Naive thymus-derived CD4-positive, alpha-beta T cell (primary cell): ENCODE measurements around the gene HOXD8. TPM values are rescaled to one million over a fixed set of nuclear protein-coding genes. Genes with fewer than 3 reads are reported as not detected.

Source experiments
- ATAC-seq: fragments of 150-1000 bp; cut with Tn5 transposase; 2 replicates; pipeline ENCODE4 v1.10.0; 2021; ENCODE audit warnings: mild to moderate bottlenecking, moderate library complexity
- CTCF ChIA-PET: fragments of 350-600 bp; sonication (Branson Sonifier 250); formaldehyde crosslinking; loops from one replicate; lab custom pipeline; 2021; ENCODE audit warnings: antibody characterized with exemption; lab: Charles Lee
- POLR2A ChIA-PET: fragments of 350-600 bp; sonication (Branson Sonifier 250); formaldehyde crosslinking; loops from one replicate; lab custom pipeline; 2021; ENCODE audit warnings: antibody characterized with exemption, inconsistent platforms; lab: Charles Lee
- DNase-seq, 9 donors: peaks; one replicate each; pipeline versions ENCODE4 v3.0.0 to v3.0.0-alpha.2; 2020 to 2022; ENCODE audit warnings: mixed read lengths in 1 of 9
- H3K27ac ChIP-seq: one replicate; pipeline ENCODE4 v1.7.0; 2013; ENCODE audit warnings: mild to moderate bottlenecking, low read depth, low read length, moderate library complexity
- H3K27me3 ChIP-seq, 2 donors: one replicate each; pipeline ENCODE4 v1.7.0; 2013; ENCODE audit warnings: low read length in 2 of 2, mild to moderate bottlenecking in 2 of 2, moderate library complexity in 2 of 2; ENCODE audit not compliant: control insufficient read depth in 2 of 2, insufficient read depth in 2 of 2
- H3K36me3 ChIP-seq, 3 experiments: 1 replicate in 2 of 3; 2 replicates in 1 of 3; pipeline ENCODE4 v1.7.0; 2013; ENCODE audit warnings: low read length in 3 of 3, mild to moderate bottlenecking in 3 of 3, moderate library complexity in 1 of 3; ENCODE audit not compliant: insufficient read depth in 3 of 3, control insufficient read depth in 2 of 3
- H3K4me1 ChIP-seq, 2 donors: one replicate each; pipeline ENCODE4 v1.7.0; 2013; ENCODE audit warnings: low read length in 2 of 2, mild to moderate bottlenecking in 2 of 2, moderate library complexity in 1 of 2; ENCODE audit not compliant: control insufficient read depth in 2 of 2, insufficient read depth in 2 of 2
- H3K4me3 ChIP-seq: 2 replicates; pipeline ENCODE4 v1.7.0; 2013; ENCODE audit warnings: mild to moderate bottlenecking, low read length
- H3K9me3 ChIP-seq, 3 experiments: 1 replicate in 2 of 3; 2 replicates in 1 of 3; pipeline ENCODE4 v1.7.0; 2013; ENCODE audit warnings: low read length in 3 of 3; ENCODE audit not compliant: control insufficient read depth in 2 of 3
- H3K27ac Mint-ChIP-seq, 9 donors: one replicate each; pipeline ENCODE4 v1.8.0; 2020 to 2022; ENCODE audit warnings: mixed read lengths in 9 of 9, mild to moderate bottlenecking in 8 of 9, moderate library complexity in 5 of 9, inconsistent platforms in 2 of 9
- H3K27me3 Mint-ChIP-seq, 5 donors: one replicate each; pipeline ENCODE4 v1.8.0; 2021 to 2022; ENCODE audit warnings: mixed read lengths in 5 of 5, mild to moderate bottlenecking in 1 of 5
- H3K36me3 Mint-ChIP-seq, 5 donors: one replicate each; pipeline ENCODE4 v1.8.0; 2020 to 2022; ENCODE audit warnings: mixed read lengths in 5 of 5, mild to moderate bottlenecking in 3 of 5, inconsistent platforms in 1 of 5
- H3K4me1 Mint-ChIP-seq, 7 donors: one replicate each; pipeline ENCODE4 v1.8.0; 2020 to 2022; ENCODE audit warnings: mixed read lengths in 7 of 7, mild to moderate bottlenecking in 3 of 7, inconsistent platforms in 1 of 7
- H3K4me3 Mint-ChIP-seq, 10 donors: one replicate each; pipeline ENCODE4 v1.8.0; 2020 to 2022; ENCODE audit warnings: mild to moderate bottlenecking in 10 of 10, mixed read lengths in 10 of 10, moderate library complexity in 6 of 10, inconsistent platforms in 2 of 10
- H3K9me3 Mint-ChIP-seq, 11 donors: one replicate each; pipeline ENCODE4 v1.8.0; 2020 to 2022; ENCODE audit warnings: mixed read lengths in 11 of 11, mild to moderate bottlenecking in 4 of 11, inconsistent platforms in 1 of 11, moderate library complexity in 1 of 11
- intact Hi-C, 2 donors: fragments of 100-400 bp; cut with micrococcal nuclease; formaldehyde crosslinking; loops; one replicate each; pipeline ENCODE4 v1.15.1; 2023
- polyA plus RNA-seq, 2 donors: library from polyadenylated mRNA; unstranded; fragments of 300-500 nt; fragmentation: Illumina TruSeq; gene quantifications; one replicate each; pipeline ENCODE4 v1.2.3, GENCODE V29; 2021
- total RNA-seq, 6 experiments: library from RNA in 5 of 6; stranded (reverse) in 5 of 6; gene quantifications; 1 replicate in 5 of 6; 2 replicates in 1 of 6; pipeline ENCODE4 v1.2.3 and lab custom pipeline; 2021 to 2026

Gene HOXD8
- total and polyA plus RNA-seq, 7 experiments from 2014 or later, result not detected

- Histone ChIP-seq H3K9me3 (peaks cover 0 to 45% (median 13%) of the 10 kb centered on the region in 3 experiments), H3K36me3 (no peaks in the 10 kb centered on the region), H3K27ac (no peak overlapping the region), H3K27me3 (peaks cover 42 to 92% of the 10 kb centered on the region in 2 donors), H3K4me1 (no peaks in the 10 kb centered on the region), H3K4me3 (no peak overlapping the region)
- Mint-ChIP-seq H3K4me3 (peak overlapping the region in 6 of 10 donors; percentile 9 to 73 (median 49)), H3K27ac (peak overlapping the region in 8 of 9 donors; percentile 23 to 98 (median 78)), H3K36me3 (peaks cover 0 to 39% (median 0%) of the 10 kb centered on the region in 5 donors), H3K27me3 (peaks cover 73 to 96% (median 82%) of the 10 kb centered on the region in 5 donors), H3K9me3 (peaks cover 2 to 75% (median 35%) of the 10 kb centered on the region in 11 donors), H3K4me1 (peaks cover 0 to 21% (median 12%) of the 10 kb centered on the region in 7 donors)
- intact Hi-C loops, result loop anchor here (2.0 to 10.0 kb wide), 3 partner anchors 43 to 1751 kb away; partner anchors contain the start of genes HOXD8 (in 1 of the 2) and SP9 (in 1 of the 2)
- POLR2A ChIA-PET, result interaction anchor here (0.8 kb wide), 1 partner anchor 9 kb away, joined by 3 read pairs; no protein-coding TSS in a partner anchor
- no peak for DNase-seq
- CTCF ChIA-PET, result no interaction called here
- ATAC-seq, result no peak
These were observed 43.4 kb upstream of the HOXD8 start for GRCh38 chr2:176085861-176086771.

- ChIA-PET CTCF (no interaction called here), POLR2A (no interaction called here)
- peaks cover 0 to 38% (median 3%) of the 10 kb centered on the region in 5 donors for H3K36me3 Mint-ChIP-seq
- intact Hi-C loops, result loop anchor here in 1 of 2 donors (5.0 to 10.0 kb wide), 2 partner anchors 45 to 1753 kb away; partner anchors contain the start of gene SP9
- peaks cover 6 to 31% (median 17%) of the 10 kb centered on the region in 7 donors for H3K4me1 Mint-ChIP-seq
- peak overlapping the region in 7 of 10 donors; percentile 9 to 79 (median 64) for H3K4me3 Mint-ChIP-seq
- H3K36me3 ChIP-seq, result no peaks in the 10 kb centered on the region
- no peaks in the 10 kb centered on the region for H3K4me1 ChIP-seq
- peaks cover 38 to 87% of the 10 kb centered on the region in 2 donors for H3K27me3 ChIP-seq
- H3K4me3 ChIP-seq, result no peak overlapping the region
- peak overlapping the region in 6 of 9 donors; percentile 41 to 98 (median 64) for H3K27ac Mint-ChIP-seq
- DNase-seq (no peak), ATAC-seq (no peak)
- H3K9me3 Mint-ChIP-seq, result peaks cover 2 to 75% (median 31%) of the 10 kb centered on the region in 11 donors
- H3K9me3 ChIP-seq, result peaks cover 0 to 32% (median 13%) of the 10 kb centered on the region in 3 experiments
- H3K27ac ChIP-seq, result no peak overlapping the region
- peaks cover 81 to 96% (median 85%) of the 10 kb centered on the region in 5 donors for H3K27me3 Mint-ChIP-seq
These were observed 42.0 kb upstream of the HOXD8 start for GRCh38 chr2:176087330-176088047.

GRCh38 chr2:176088048-176088936 is 41.2 kb upstream of the HOXD8 start:
- ATAC-seq, result peak; percentile 49
- no peak overlapping the region for H3K4me3 ChIP-seq

GRCh38 chr2:176088937-176089842 is 40.3 kb upstream of the HOXD8 start:
- Mint-ChIP-seq H3K27ac (no peak overlapping the region), H3K27me3 (peaks cover 79 to 91% (median 83%) of the 10 kb centered on the region in 5 donors), H3K4me1 (peaks cover 6 to 39% (median 21%) of the 10 kb centered on the region in 7 donors), H3K36me3 (peaks cover 0 to 29% (median 5%) of the 10 kb centered on the region in 5 donors), H3K9me3 (peaks cover 2 to 67% (median 26%) of the 10 kb centered on the region in 11 donors), H3K4me3 (peak overlapping the region in 4 of 10 donors; percentile 5 to 73 (median 29))
- POLR2A ChIA-PET, result no interaction called here
- no peaks in the 10 kb centered on the region for H3K36me3 ChIP-seq
- DNase-seq (no peak), ATAC-seq (no peak)
- H3K27ac ChIP-seq, result no peak overlapping the region
- peaks cover 0 to 8% of the 10 kb centered on the region in 2 donors for H3K4me1 ChIP-seq
- CTCF ChIA-PET, result interaction anchor here (0.6 to 0.7 kb wide), 2 partner anchors 365 to 1373 kb away, joined by 3 read pairs; no protein-coding TSS in a partner anchor
- H3K9me3 ChIP-seq, result peaks cover 0 to 19% (median 5%) of the 10 kb centered on the region in 3 experiments
- no peak overlapping the region for H3K4me3 ChIP-seq
- intact Hi-C loops, result loop anchor here in 1 of 2 donors (5.0 to 10.0 kb wide), 2 partner anchors 43 to 1754 kb away; partner anchors contain the start of gene SP9
- H3K27me3 ChIP-seq, result peaks cover 31 to 86% of the 10 kb centered on the region in 2 donors

More at GRCh38 chr2:176088048-176088936, 41.2 kb upstream of the HOXD8 start:
- no peaks in the 10 kb centered on the region for H3K36me3 ChIP-seq
- peak overlapping the region in 6 of 9 donors; percentile 14 to 98 (median 40) for H3K27ac Mint-ChIP-seq
- peaks cover 6 to 34% (median 18%) of the 10 kb centered on the region in 7 donors for H3K4me1 Mint-ChIP-seq
- H3K9me3 ChIP-seq, result peaks cover 0 to 25% (median 13%) of the 10 kb centered on the region in 3 experiments
- H3K27ac ChIP-seq, result no peak overlapping the region
- H3K27me3 ChIP-seq, result peaks cover 30 to 83% of the 10 kb centered on the region in 2 donors
- ChIA-PET CTCF (interaction anchor here (0.7 kb wide), 1 partner anchor 364 kb away, joined by 3 read pairs; no protein-coding TSS in a partner anchor), POLR2A (no interaction called here)
- intact Hi-C loops, result loop anchor here in 1 of 2 donors (5.0 to 10.0 kb wide), 2 partner anchors 44 to 1753 kb away; partner anchors contain the start of gene SP9
- DNase-seq, result no peak
- peak overlapping the region; percentile 17 to 79 (median 64) for H3K4me3 Mint-ChIP-seq
- H3K27me3 Mint-ChIP-seq, result peaks cover 79 to 91% (median 82%) of the 10 kb centered on the region in 5 donors
- H3K9me3 Mint-ChIP-seq, result peaks cover 2 to 67% (median 24%) of the 10 kb centered on the region in 11 donors
- peaks cover 0 to 38% (median 3%) of the 10 kb centered on the region in 5 donors for H3K36me3 Mint-ChIP-seq
- peaks cover 0 to 3% of the 10 kb centered on the region in 2 donors for H3K4me1 ChIP-seq
